Measurements from ENCODE around the gene KLHL30. TPM values are rescaled to one million over a fixed set of nuclear protein-coding genes. Genes with fewer than 3 reads are reported as not detected.

KLHL30 gene
- total RNA-seq, 3 donors from 2014 or later, result 0.15 to 0.98 (median 0.32) TPM

DNA sequence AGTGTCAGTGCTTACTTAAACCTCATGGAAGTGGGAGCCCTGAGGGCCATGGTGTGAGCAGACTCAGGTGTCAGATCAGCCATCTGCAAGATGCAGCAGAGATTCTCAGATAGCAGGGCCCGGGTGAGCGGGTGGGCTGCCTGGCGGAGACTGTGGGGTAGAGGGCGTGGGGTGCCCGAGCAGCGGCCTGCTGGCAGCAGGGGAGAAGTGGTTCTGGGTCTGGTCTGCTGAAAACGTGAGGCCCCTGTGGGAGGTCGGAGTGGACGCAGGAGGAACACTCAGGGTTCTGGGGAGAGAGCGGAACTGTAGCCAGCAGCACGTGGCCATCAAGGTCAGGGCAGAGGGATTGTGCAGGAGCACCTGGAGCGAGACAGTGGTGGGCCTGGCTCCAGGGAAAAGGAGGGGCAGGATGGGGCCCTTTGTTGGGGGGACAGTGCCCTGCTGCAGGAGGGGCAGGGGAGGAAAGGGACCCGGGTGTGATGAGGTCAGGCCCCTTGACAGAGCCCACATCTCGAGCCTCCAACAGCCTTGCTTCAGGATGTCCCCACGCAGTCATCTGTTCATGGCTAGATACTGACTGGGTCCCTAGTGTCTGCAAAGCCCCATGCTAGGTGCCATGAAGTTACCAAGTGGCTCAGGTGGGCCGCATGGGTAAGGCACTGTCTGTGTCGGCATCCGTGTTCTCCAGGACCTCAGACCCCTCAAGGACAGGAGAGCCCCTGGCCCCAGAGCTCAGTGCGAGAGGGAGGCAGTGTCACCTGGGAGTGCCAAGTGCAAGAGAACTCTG is 41.1 kb upstream of the KLHL30 start:
- H3K4me1 ChIP-seq, result no peaks in the 10 kb centered on the region
- no peak for TF ChIP-seq POLR2A (IDR thresholded peaks at IDR 0.05)
- TF ChIP-seq POLR2AphosphoS5 (IDR thresholded peaks at IDR 0.05), result no peak
- TF ChIP-seq CTCF (IDR thresholded peaks at IDR 0.05), result no peak
- H3K36me3 ChIP-seq, result no peaks in the 10 kb centered on the region
- no peak overlapping the region for H3K4me3 ChIP-seq
- H3K27me3 ChIP-seq, result no peaks in the 10 kb centered on the region
- no peak overlapping the region for H3K27ac ChIP-seq
- intact Hi-C loops (cut with DNase I; ENCODE audit: low total_unique reads), result no loop called here
- H3K9me3 ChIP-seq, result no peaks in the 10 kb centered on the region
- DNase-seq (ENCODE audit: low spot score in 2 of 2), result peak in 1 of 2 donors; percentile 6

- DNase-seq (ENCODE audit: low spot score in 2 of 2), result no peak
- H3K4me1 ChIP-seq, result no peaks in the 10 kb centered on the region
- H3K4me3 ChIP-seq, result no peak overlapping the region
- no peaks in the 10 kb centered on the region for H3K36me3 ChIP-seq
- no peaks in the 10 kb centered on the region for H3K9me3 ChIP-seq
- TF ChIP-seq POLR2A (IDR thresholded peaks at IDR 0.05) (no peak), CTCF (IDR thresholded peaks at IDR 0.05) (no peak), POLR2AphosphoS5 (IDR thresholded peaks at IDR 0.05) (no peak)
- H3K27ac ChIP-seq, result no peak overlapping the region
- intact Hi-C loops (cut with DNase I; ENCODE audit: low total_unique reads), result no loop called here
- no peaks in the 10 kb centered on the region for H3K27me3 ChIP-seq
These were observed 40.2 kb upstream of the KLHL30 start for GRCh38 chr2:238097988-238098871.

DNA sequence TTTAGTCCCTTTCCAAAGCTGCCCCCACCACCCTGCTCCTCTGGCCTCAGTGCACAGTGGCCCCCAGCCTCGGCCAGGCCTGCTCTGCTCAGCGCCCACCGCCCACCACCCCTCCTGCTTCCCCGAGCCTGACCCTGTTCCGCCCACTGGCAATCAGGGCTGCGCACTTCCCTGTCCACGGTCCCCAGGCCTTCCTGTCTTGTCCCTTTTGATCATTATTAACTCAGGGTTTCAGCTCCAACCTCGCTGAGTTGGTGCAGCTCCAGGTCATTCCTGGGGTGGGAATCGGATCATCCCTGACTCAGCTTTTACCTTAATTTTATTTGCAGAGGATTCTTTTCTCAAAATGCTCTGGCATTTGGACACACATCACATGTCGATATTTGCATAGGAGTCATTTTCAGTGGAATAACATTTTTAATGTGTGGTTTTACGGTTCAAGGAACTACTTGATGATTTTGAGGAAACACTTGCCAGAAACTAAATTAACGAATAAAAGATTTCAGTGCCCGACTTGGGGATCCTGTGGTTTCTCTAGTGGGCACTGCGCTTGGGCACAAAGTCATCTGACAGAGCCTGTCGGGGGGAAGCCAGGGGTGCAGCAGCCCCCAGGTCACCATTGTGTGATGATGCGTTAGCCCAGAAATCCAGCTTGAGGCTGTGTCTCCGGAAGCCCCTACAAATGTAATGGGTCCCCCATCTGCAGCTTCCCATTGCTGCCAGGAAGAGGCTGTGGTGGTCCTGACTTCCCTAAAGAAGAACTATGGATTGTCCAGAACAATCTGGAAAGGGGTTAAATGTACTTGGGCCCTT is 39.4 kb upstream of the KLHL30 start:
- no peak for DNase-seq (ENCODE audit: low spot score in 2 of 2)
- intact Hi-C loops (cut with DNase I; ENCODE audit: low total_unique reads), result no loop called here
- no peaks in the 10 kb centered on the region for H3K27me3 ChIP-seq
- no peak overlapping the region for H3K27ac ChIP-seq
- TF ChIP-seq POLR2A (IDR thresholded peaks at IDR 0.05) (no peak), POLR2AphosphoS5 (IDR thresholded peaks at IDR 0.05) (no peak), CTCF (IDR thresholded peaks at IDR 0.05) (no peak)
- H3K4me3 ChIP-seq, result no peak overlapping the region
- no peaks in the 10 kb centered on the region for H3K9me3 ChIP-seq
- H3K36me3 ChIP-seq, result no peaks in the 10 kb centered on the region
- H3K4me1 ChIP-seq, result no peaks in the 10 kb centered on the region

DNA sequence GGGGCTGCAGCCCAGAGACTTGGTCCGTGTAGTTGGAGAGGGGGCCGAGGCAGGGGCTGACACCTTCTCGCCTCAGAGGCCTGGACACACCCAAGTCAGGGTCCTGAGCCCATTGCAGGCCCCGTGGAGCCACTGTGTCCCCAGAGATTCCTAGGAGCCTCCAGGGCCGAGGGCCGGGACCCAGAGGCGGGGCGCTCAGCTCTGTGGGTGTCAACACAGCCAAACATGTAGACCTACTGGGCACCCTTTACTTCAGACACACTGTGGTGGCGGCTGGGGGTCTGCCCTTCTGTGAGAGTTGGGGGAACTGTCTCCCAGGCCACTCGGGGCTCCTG is 38.8 kb upstream of the KLHL30 start:
- DNase-seq (ENCODE audit: low spot score in 2 of 2), result peak in 1 of 2 donors; percentile 25
- H3K27ac ChIP-seq, result no peak overlapping the region
- no peaks in the 10 kb centered on the region for H3K4me1 ChIP-seq
- TF ChIP-seq POLR2AphosphoS5 (IDR thresholded peaks at IDR 0.05) (no peak), POLR2A (IDR thresholded peaks at IDR 0.05) (no peak), CTCF (IDR thresholded peaks at IDR 0.05) (no peak)
- intact Hi-C loops (cut with DNase I; ENCODE audit: low total_unique reads), result no loop called here
- H3K4me3 ChIP-seq, result no peak overlapping the region
- H3K27me3 ChIP-seq, result no peaks in the 10 kb centered on the region
- no peaks in the 10 kb centered on the region for H3K36me3 ChIP-seq
- no peaks in the 10 kb centered on the region for H3K9me3 ChIP-seq

Measured in breast epithelium (tissue), 4 donors.